ENCODE measurements around the gene UGGT1. TPM values are rescaled to one million over a fixed set of nuclear protein-coding genes. Genes with fewer than 3 reads are reported as not detected.

UGGT1 gene
- total RNA-seq, 1 donor from 2014 or later = 43.7 TPM

DNA sequence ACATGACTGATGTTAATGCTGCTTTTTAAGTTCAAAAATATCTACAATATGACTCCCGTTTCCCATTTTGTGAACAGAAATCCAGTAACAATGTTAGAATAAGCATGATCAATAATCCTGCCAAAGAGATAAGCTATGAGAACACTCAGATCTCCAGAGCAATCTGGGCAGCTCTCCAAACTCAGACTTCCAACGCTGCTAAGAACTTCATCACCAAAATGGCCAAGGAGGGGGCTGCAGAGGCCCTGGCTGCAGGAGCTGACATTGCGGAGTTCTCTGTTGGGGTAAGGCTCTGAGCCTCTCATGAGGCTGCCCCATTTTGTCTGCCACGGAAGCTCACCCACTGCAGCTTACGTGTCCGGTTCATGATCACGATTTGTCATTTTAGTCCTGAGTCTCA lies 68.4 kb downstream of the UGGT1 start:
- Mint-ChIP-seq H3K4me1 (ENCODE audit: unreplicated experiment) (peaks cover 1% of the 10 kb centered on the region), H3K9me3 (ENCODE audit: unreplicated experiment) (no peaks in the 10 kb centered on the region), H3K4me3 (ENCODE audit: unreplicated experiment) (no peak overlapping the region), H3K36me3 (ENCODE audit: unreplicated experiment) (peaks cover 39% of the 10 kb centered on the region), H3K27me3 (ENCODE audit: unreplicated experiment) (no peaks in the 10 kb centered on the region), H3K27ac (ENCODE audit: unreplicated experiment) (no peak overlapping the region)
- TF ChIP-seq, protein P1, sequence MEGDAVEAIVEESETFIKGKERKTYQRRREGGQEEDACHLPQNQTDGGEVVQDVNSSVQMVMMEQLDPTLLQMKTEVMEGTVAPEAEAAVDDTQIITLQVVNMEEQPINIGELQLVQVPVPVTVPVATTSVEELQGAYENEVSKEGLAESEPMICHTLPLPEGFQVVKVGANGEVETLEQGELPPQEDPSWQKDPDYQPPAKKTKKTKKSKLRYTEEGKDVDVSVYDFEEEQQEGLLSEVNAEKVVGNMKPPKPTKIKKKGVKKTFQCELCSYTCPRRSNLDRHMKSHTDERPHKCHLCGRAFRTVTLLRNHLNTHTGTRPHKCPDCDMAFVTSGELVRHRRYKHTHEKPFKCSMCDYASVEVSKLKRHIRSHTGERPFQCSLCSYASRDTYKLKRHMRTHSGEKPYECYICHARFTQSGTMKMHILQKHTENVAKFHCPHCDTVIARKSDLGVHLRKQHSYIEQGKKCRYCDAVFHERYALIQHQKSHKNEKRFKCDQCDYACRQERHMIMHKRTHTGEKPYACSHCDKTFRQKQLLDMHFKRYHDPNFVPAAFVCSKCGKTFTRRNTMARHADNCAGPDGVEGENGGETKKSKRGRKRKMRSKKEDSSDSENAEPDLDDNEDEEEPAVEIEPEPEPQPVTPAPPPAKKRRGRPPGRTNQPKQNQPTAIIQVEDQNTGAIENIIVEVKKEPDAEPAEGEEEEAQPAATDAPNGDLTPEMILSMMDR (IDR thresholded peaks at IDR 0.05) = no peak
- no peak for DNase-seq (ENCODE audit: extremely low spot score, unreplicated experiment)

DNA sequence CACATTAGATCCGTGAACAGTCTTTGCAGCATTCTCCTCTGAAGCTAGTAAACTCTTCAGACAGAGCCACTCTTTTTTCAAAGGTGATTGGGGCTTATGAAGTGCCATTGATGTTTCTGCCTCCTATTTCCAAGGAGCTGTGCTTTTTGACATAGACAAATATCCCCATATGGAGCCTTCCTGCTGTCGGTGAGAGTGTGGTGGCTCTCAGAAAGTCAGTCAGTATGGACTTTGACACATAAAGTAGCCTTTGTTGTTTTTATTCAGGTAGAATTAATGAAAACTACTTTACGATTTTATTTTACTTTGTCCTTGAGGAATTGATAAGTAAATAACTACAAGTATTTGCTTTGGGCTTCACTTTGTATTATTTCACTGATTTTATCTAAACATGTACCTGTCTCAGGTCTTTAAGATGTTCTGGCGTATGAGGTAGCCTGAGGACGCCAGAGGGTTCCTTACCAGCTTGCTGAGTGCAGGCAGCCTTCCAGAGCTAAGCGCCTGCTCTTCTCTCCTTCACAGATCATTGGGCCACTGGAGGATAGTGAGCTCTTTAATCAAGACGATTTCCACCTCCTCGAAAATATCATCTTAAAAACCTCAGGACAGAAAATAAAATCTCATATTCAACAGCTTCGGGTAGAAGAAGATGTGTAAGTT lies 69.7 kb downstream of the UGGT1 start:
- Mint-ChIP-seq H3K9me3 (ENCODE audit: unreplicated experiment) (no peaks in the 10 kb centered on the region), H3K27me3 (ENCODE audit: unreplicated experiment) (no peaks in the 10 kb centered on the region), H3K4me1 (ENCODE audit: unreplicated experiment) (peaks cover under 1% of the 10 kb centered on the region), H3K36me3 (ENCODE audit: unreplicated experiment) (peaks cover 40% of the 10 kb centered on the region), H3K4me3 (ENCODE audit: unreplicated experiment) (no peak overlapping the region), H3K27ac (ENCODE audit: unreplicated experiment) (no peak overlapping the region)
- TF ChIP-seq, protein P1 (IDR thresholded peaks at IDR 0.05) = no peak
- no peak for DNase-seq (ENCODE audit: extremely low spot score, unreplicated experiment)

DNA sequence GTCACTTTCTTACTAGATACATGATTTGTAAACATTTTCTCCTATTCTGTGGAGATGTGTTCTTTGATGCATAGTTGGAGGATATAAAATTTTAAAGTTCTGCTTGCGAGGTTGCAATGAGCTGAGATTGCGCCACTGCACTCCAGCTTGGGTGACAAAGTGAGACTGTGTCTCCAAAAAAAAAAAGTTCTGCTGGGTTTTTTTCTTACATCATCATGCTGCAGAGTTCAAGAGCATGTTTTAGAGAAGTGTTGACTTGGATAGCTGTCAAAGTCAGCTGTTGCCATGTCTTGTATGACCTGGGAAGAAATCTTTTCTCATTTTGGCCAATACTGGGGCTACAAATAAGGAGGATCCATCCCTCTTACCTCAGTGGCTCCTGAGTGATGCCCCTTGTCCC lies 71.3 kb downstream of the UGGT1 start:
- no peak overlapping the region for H3K4me3 Mint-ChIP-seq (ENCODE audit: unreplicated experiment)
- H3K27ac Mint-ChIP-seq (ENCODE audit: unreplicated experiment) = no peak overlapping the region
- no peaks in the 10 kb centered on the region for H3K4me1 Mint-ChIP-seq (ENCODE audit: unreplicated experiment)
- no peaks in the 10 kb centered on the region for H3K27me3 Mint-ChIP-seq (ENCODE audit: unreplicated experiment)
- H3K9me3 Mint-ChIP-seq (ENCODE audit: unreplicated experiment) = no peaks in the 10 kb centered on the region
- H3K36me3 Mint-ChIP-seq (ENCODE audit: unreplicated experiment) = peaks cover 43% of the 10 kb centered on the region
- TF ChIP-seq, protein P1 (IDR thresholded peaks at IDR 0.05) = no peak
- no peak for DNase-seq (ENCODE audit: extremely low spot score, unreplicated experiment)

DNA sequence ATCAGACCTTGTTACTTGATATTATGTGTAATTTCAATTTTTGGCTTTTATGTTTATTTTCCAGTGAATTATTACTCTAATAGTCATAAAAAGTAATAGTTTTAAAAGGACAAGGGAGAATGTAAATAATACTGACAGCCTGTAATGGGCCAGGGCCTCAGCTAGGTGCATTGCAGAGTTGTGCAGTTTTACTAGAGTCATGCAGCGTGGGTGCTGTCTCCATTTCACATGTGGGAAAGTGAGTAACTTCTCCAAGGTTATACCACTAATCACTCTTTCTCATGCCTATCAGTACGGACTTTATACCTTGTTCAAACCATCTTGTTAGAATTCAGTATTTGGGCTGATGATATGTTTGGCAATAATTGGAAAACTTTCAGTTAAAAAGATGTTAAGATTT lies 73.3 kb downstream of the UGGT1 start:
- no peak for DNase-seq (ENCODE audit: extremely low spot score, unreplicated experiment)
- Mint-ChIP-seq H3K27me3 (ENCODE audit: unreplicated experiment) (no peaks in the 10 kb centered on the region), H3K36me3 (ENCODE audit: unreplicated experiment) (peaks cover 40% of the 10 kb centered on the region), H3K9me3 (ENCODE audit: unreplicated experiment) (no peaks in the 10 kb centered on the region), H3K27ac (ENCODE audit: unreplicated experiment) (no peak overlapping the region), H3K4me3 (ENCODE audit: unreplicated experiment) (no peak overlapping the region), H3K4me1 (ENCODE audit: unreplicated experiment) (no peaks in the 10 kb centered on the region)
- TF ChIP-seq, protein P1 (IDR thresholded peaks at IDR 0.05) = no peak

- H3K27me3 Mint-ChIP-seq (ENCODE audit: unreplicated experiment) = no peaks in the 10 kb centered on the region
- no peak overlapping the region for H3K27ac Mint-ChIP-seq (ENCODE audit: unreplicated experiment)
- DNase-seq (ENCODE audit: extremely low spot score, unreplicated experiment) = no peak
- TF ChIP-seq, protein P1 (IDR thresholded peaks at IDR 0.05) = no peak
- no peaks in the 10 kb centered on the region for H3K9me3 Mint-ChIP-seq (ENCODE audit: unreplicated experiment)
- no peaks in the 10 kb centered on the region for H3K4me1 Mint-ChIP-seq (ENCODE audit: unreplicated experiment)
- H3K36me3 Mint-ChIP-seq (ENCODE audit: unreplicated experiment) = peaks cover 30% of the 10 kb centered on the region
- no peak overlapping the region for H3K4me3 Mint-ChIP-seq (ENCODE audit: unreplicated experiment)
Observed at GRCh38 chr2:128166746-128167353, 75.8 kb downstream of the UGGT1 start.
